H1 (cell line): ENCODE results near the gene PUSL1. TPM values are rescaled to one million over a fixed set of nuclear protein-coding genes. Genes with fewer than 3 reads are reported as not detected.
A peak's percentile ranks its signal among the peaks of the same experiment; 100 is the strongest.

Experiments
- CTCF ChIA-PET: fragments of 300-600 bp; sonication (Branson Sonifier 250); formaldehyde crosslinking; loops from one replicate; lab custom pipeline; 2021; ENCODE audit not compliant: partially characterized antibody; lab: Charles Lee
- POLR2A ChIA-PET: fragments of 300-600 bp; sonication (Branson Sonifier 250); formaldehyde crosslinking; loops from one replicate; lab custom pipeline; 2021; ENCODE audit warnings: inconsistent platforms; ENCODE audit not compliant: partially characterized antibody; lab: Charles Lee
- DNase-seq, 2 experiments: peaks; one replicate each; pipeline versions ENCODE4 v3.0.0 to v3.0.0-alpha.2; 2010 to 2022; ENCODE audit warnings: low spot score in 2 of 2, low read depth in 1 of 2, mixed read lengths in 1 of 2
- FAIRE-seq: peaks from 2 replicates; lab custom pipeline; 2011; peaks lifted over from hg19 to GRCh38; lab: Jason Lieb, UNC
- H2AFZ ChIP-seq: 2 replicates; pipeline ENCODE4 v1.8.1; 2012; ENCODE audit warnings: low read length, inconsistent platforms
- H2AK5ac ChIP-seq: 2 replicates; pipeline ENCODE4 v1.6.1; 2013; ENCODE audit warnings: low read depth, low read length
- H2BK120ac ChIP-seq: replicated peaks from 2 replicates; pipeline ENCODE3; 2013; ENCODE audit warnings: low read depth, low read length, inconsistent platforms
- H2BK12ac ChIP-seq: 2 replicates; pipeline ENCODE4 v1.6.1; 2013; ENCODE audit warnings: low read depth, low read length
- H2BK15ac ChIP-seq: 2 replicates; pipeline ENCODE4 v1.6.1; 2013; ENCODE audit warnings: low read length
- H2BK20ac ChIP-seq: 2 replicates; pipeline ENCODE4 v1.6.1; 2013; ENCODE audit warnings: low read length
- H2BK5ac ChIP-seq: 2 replicates; pipeline ENCODE4 v1.6.1; 2013; ENCODE audit warnings: low read depth, low read length
- H3K14ac ChIP-seq: 2 replicates; pipeline ENCODE4 v1.6.1; 2013; ENCODE audit warnings: inconsistent platforms; ENCODE audit not compliant: insufficient read length
- H3K18ac ChIP-seq: 2 replicates; pipeline ENCODE4 v1.6.1; 2013; ENCODE audit warnings: low read length; ENCODE audit errors: extremely low read depth
- H3K23ac ChIP-seq: 2 replicates; pipeline ENCODE4 v1.6.1; 2013; ENCODE audit warnings: inconsistent platforms; ENCODE audit not compliant: insufficient read length
- H3K23me2 ChIP-seq: 2 replicates; pipeline ENCODE4 v1.6.1; 2013; ENCODE audit warnings: low read depth, low read length
- H3K27ac ChIP-seq: 2 replicates; pipeline ENCODE4 v1.6.1; 2011; ENCODE audit warnings: low read depth, low read length, inconsistent platforms
- H3K27me3 ChIP-seq, 4 experiments: replicated peaks in 1 of 4; 1 replicate in 1 of 4; 2 replicates in 3 of 4; pipeline versions ENCODE4 v1.6.1 to v1.8.1; 2011 to 2013; ENCODE audit warnings: low read length in 3 of 4, mild to moderate bottlenecking in 3 of 4, inconsistent platforms in 2 of 4, mixed read lengths in 2 of 4, moderate library complexity in 1 of 4; ENCODE audit not compliant: control insufficient read depth in 3 of 4, insufficient read depth in 3 of 4; ENCODE audit errors: extremely low read depth in 1 of 4
- H3K36me3 ChIP-seq, 4 experiments: 2 replicates each; pipeline versions ENCODE4 v1.6.1 to v1.8.1; 2011 to 2013; ENCODE audit warnings: mild to moderate bottlenecking in 4 of 4, low read length in 3 of 4, moderate library complexity in 2 of 4, control low read depth in 1 of 4, inconsistent platforms in 1 of 4; ENCODE audit not compliant: insufficient read depth in 4 of 4, control insufficient read depth in 2 of 4
- H3K4ac ChIP-seq: replicated peaks from 2 replicates; pipeline ENCODE3; 2013; ENCODE audit warnings: low read length, low read depth, mixed read lengths, inconsistent platforms; ENCODE audit not compliant: insufficient read length
- H3K4me1 ChIP-seq, 4 experiments: replicated peaks in 1 of 4; 1 replicate in 1 of 4; 2 replicates in 3 of 4; pipeline versions ENCODE4 v1.6.1 to v1.8.1; 2011 to 2013; ENCODE audit warnings: low read length in 3 of 4, inconsistent platforms in 2 of 4, mixed read lengths in 1 of 4; ENCODE audit not compliant: insufficient read depth in 4 of 4, control insufficient read depth in 3 of 4
- H3K4me2 ChIP-seq, 2 experiments: 2 replicates each; pipeline versions ENCODE4 v1.6.1 to v1.8.1; 2011 to 2013; ENCODE audit warnings: low read depth in 2 of 2, low read length in 2 of 2, control low read depth in 1 of 2, inconsistent platforms in 1 of 2, mild to moderate bottlenecking in 1 of 2; ENCODE audit not compliant: insufficient read depth in 1 of 2
- H3K4me3 ChIP-seq, 4 experiments: fragments of 200-600, 300-600 bp in 1 of 4; sonication (generic), shearing (Covaris generic), sonication (Bioruptor Twin) in 1 of 4; 2 replicates each; pipeline versions ENCODE4 v1.5.1 to v1.8.1; 2011 to 2016; ENCODE audit warnings: low read length in 4 of 4, low read depth in 3 of 4, control low read depth in 2 of 4, inconsistent platforms in 2 of 4, mild to moderate bottlenecking in 2 of 4, mixed read lengths in 1 of 4, moderate library complexity in 1 of 4; ENCODE audit not compliant: insufficient read depth in 2 of 4; ENCODE audit errors: extremely low read depth in 1 of 4
- H3K56ac ChIP-seq: replicated peaks from 2 replicates; pipeline ENCODE3; 2013; ENCODE audit warnings: low read depth, mild to moderate bottlenecking, mixed read lengths, low read length, inconsistent platforms; ENCODE audit not compliant: insufficient read length
- H3K79me1 ChIP-seq: 2 replicates; pipeline ENCODE4 v1.6.1; 2013; ENCODE audit warnings: low read depth, low read length, control low read depth
- H3K79me2 ChIP-seq, 2 experiments: 2 replicates each; pipeline versions ENCODE4 v1.6.1 to v1.8.1; 2012 to 2013; ENCODE audit warnings: low read length in 2 of 2, mild to moderate bottlenecking in 2 of 2, inconsistent platforms in 1 of 2; ENCODE audit not compliant: insufficient read depth in 2 of 2, control insufficient read depth in 1 of 2
- H3K9ac ChIP-seq, 4 experiments: replicated peaks in 1 of 4; 1 replicate in 1 of 4; 2 replicates in 3 of 4; pipeline versions ENCODE4 v1.6.1 to v1.8.1; 2011 to 2013; ENCODE audit warnings: low read depth in 3 of 4, low read length in 3 of 4, control low read depth in 2 of 4, mild to moderate bottlenecking in 2 of 4, moderate library complexity in 2 of 4, inconsistent platforms in 1 of 4; ENCODE audit errors: extremely low read depth in 1 of 4
- H3K9me3 ChIP-seq, 2 experiments: 2 replicates each; pipeline versions ENCODE4 v1.6.1 to v1.8.1; 2012 to 2013; ENCODE audit warnings: mild to moderate bottlenecking in 2 of 2, moderate library complexity in 2 of 2, control low read depth in 1 of 2, inconsistent platforms in 1 of 2, low read depth in 1 of 2, low read length in 1 of 2, mixed read lengths in 1 of 2; ENCODE audit not compliant: insufficient read depth in 2 of 2
- H4K20me1 ChIP-seq, 2 experiments: replicated peaks in 1 of 2; 2 replicates each; pipeline versions ENCODE3 to v1.8.1; 2011 to 2013; ENCODE audit warnings: inconsistent platforms in 2 of 2, low read length in 2 of 2, mild to moderate bottlenecking in 1 of 2; ENCODE audit not compliant: insufficient read depth in 2 of 2, control insufficient read depth in 1 of 2
- H4K5ac ChIP-seq: 2 replicates; pipeline ENCODE4 v1.6.1; 2013; ENCODE audit warnings: low read length, low read depth, mixed read lengths, inconsistent platforms; ENCODE audit not compliant: insufficient read length
- H4K8ac ChIP-seq: 2 replicates; pipeline ENCODE4 v1.8.0; 2013; ENCODE audit warnings: mild to moderate bottlenecking, moderate library complexity, low read length, inconsistent platforms; ENCODE audit not compliant: insufficient read depth; ENCODE audit errors: extremely low read depth
- H4K91ac ChIP-seq: replicated peaks from 2 replicates; pipeline ENCODE3; 2013; ENCODE audit warnings: low read length, mixed read lengths, inconsistent platforms; ENCODE audit not compliant: insufficient read length
- BACH1 ChIP-seq: IDR thresholded peaks from 2 replicates; pipeline ENCODE4 v1.6.1; 2012; ENCODE audit warnings: low read length, improper control_type of control experiment
- CREB1 ChIP-seq: IDR thresholded peaks from 2 replicates; pipeline ENCODE4 v1.6.1; 2012; ENCODE audit warnings: inconsistent platforms
- EZH2 ChIP-seq: fragments of 200-600 bp; sonication (generic); IDR thresholded peaks from 2 replicates; pipeline ENCODE4 v1.7.1; 2012; ENCODE audit warnings: low read depth, mild to moderate bottlenecking, moderate library complexity, low read length, inconsistent platforms; ENCODE audit not compliant: severe bottlenecking
- HDAC6 ChIP-seq: IDR thresholded peaks from one replicate; pipeline ENCODE4 v1.7.1; 2012; ENCODE audit warnings: low read depth, mild to moderate bottlenecking, inconsistent platforms, low read length, moderate library complexity
- KDM4A ChIP-seq: IDR thresholded peaks from one replicate; pipeline ENCODE4 v1.7.1; 2012; ENCODE audit warnings: low read depth, mild to moderate bottlenecking, moderate library complexity, low read length, inconsistent platforms; ENCODE audit not compliant: severe bottlenecking
- SP4 ChIP-seq: IDR thresholded peaks from 2 replicates; pipeline ENCODE4 v1.6.1; 2012; ENCODE audit warnings: low read length, inconsistent platforms
- SUZ12 ChIP-seq: fragments of 200-600 bp; sonication (generic); IDR thresholded peaks from 2 replicates; pipeline ENCODE4 v1.6.1; 2012; ENCODE audit warnings: mild to moderate bottlenecking, inconsistent platforms, low read length, moderate library complexity, mixed read lengths
- WGBS, 2 experiments: shearing (Covaris generic) in 1 of 2; methylation state at CpG; one replicate each; pipeline versions ENCODE4 v1.1.6 to v1.1.7; 2013 to 2015; ENCODE audit warnings: low lambda C conversion rate in 2 of 2, mixed read lengths in 2 of 2, inconsistent platforms in 1 of 2, low coverage in 1 of 2, missing lambda C conversion rate in 1 of 2; ENCODE audit not compliant: insufficient replicate concordance in 2 of 2, insufficient coverage in 1 of 2, insufficient read length in 1 of 2; ENCODE audit errors: extremely low coverage in 1 of 2, missing lambda C conversion rate in 1 of 2; 5-methylcytosine and 5-hydroxymethylcytosine counted together
- polyA plus RNA-seq, 7 experiments: library from polyadenylated mRNA; depleted of rRNA in 3 of 7; stranded (reverse) in 5 of 7; unstranded in 2 of 7; fragments of >200 nt in 5 of 7; fragments of 200-250 nt in 2 of 7; gene quantifications; 1 replicate in 5 of 7; 2 replicates in 1 of 7; 4 replicates in 1 of 7; pipeline versions ENCODE4 v1.2.1 to v1.2.3, GENCODE V29; 2011 to 2013; ENCODE audit warnings: missing spikeins in 2 of 7, mixed read lengths in 2 of 7
- total RNA-seq: library from RNA; stranded (reverse); fragmentation: NEBNext Ultra II Directional; extraction: Animal tissue kit (Norgen Biotek cat#: 25700); gene quantifications from 2 replicates; pipeline ENCODE4 v1.2.1, GENCODE V29; 2021
- TF ChIP-seq, protein P1 (sequence below): IDR thresholded peaks from 2 replicates; pipeline ENCODE4 v1.6.1; 2012; ENCODE audit warnings: inconsistent platforms
- TF ChIP-seq, protein P2 (sequence below): IDR thresholded peaks from 2 replicates; pipeline ENCODE4 v1.6.1; 2011; ENCODE audit warnings: low read depth, mild to moderate bottlenecking, low read length; ENCODE audit not compliant: insufficient read depth

The PUSL1 gene
- total and polyA plus RNA-seq, 2 of the 8 experiments (the other 6 are each of a cell fraction or from before 2014, with no cell fraction given): 38.8 to 87.4 TPM

DNA sequence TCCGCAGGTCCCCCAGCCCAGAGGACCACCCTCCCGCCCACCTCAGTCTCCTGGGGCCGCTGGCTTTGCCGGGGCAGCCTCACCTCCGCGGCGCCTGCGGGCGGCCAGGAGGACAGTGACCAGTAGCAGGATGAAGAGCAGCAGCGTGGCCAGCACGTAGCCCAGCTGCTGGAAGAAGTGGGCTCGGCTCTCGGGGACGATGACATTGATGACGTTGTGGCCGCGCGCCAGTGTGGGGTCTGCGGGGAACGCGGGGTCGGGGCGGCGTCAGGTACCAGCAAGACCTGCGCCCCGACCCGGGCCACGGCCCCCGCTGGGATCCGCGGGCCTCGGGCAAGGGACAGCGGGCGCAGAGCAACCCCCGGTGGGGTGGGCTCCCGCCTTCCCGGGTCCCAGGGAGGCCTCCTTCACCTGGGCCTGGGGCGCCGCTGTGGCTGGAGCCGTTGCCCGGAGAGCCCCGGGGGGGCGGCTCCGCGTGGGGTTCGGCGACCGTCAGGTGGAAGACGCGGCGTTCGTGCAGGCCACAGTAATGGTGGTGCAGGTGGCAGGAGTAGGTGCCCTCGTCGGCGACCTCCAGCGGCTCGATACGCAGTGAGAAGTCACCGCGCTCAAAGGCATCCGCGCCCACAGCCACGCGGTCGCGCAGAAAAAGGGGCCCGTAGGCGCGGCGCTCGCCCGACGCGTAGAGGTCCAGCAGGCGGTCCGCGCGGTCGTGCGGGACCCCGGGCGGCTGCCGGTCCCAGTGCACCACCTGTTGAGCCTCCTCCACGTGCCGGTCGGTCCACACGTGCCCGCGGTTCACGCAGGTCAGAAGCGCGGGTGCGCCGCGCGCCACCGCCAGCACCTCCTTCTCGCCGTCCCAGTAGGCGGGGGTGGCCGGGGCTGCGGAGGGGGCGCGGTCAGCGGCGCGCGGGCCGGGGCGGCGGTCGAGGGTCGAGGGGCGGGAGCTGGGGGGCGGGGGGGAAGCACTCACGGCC is 46.2 kb downstream of the PUSL1 start:
- DNase-seq (peak in 1 of 2 experiments; percentile 69), FAIRE-seq (no peak)
- Histone ChIP-seq H3K36me3 (no peaks in the 10 kb centered on the region), H3K14ac (no peak overlapping the region), H3K9me3 (no peaks in the 10 kb centered on the region), H2BK120ac (no peak overlapping the region), H3K9ac (no peak overlapping the region), H4K20me1 (peaks cover 0 to 6% of the 10 kb centered on the region in 2 experiments), H3K27me3 (peaks cover 9 to 17% (median 14%) of the 10 kb centered on the region in 4 experiments), H3K4ac (peak overlapping the region; percentile 91), H4K91ac (peak overlapping the region; percentile 68), H2BK15ac (peak overlapping the region; percentile 88; the same call in 1 of the 2 replicates), H2BK20ac (no peak overlapping the region), H2AFZ (no peak overlapping the region), H3K4me3 (peak overlapping the region; percentile 23 to 61 (median 29)), H3K79me2 (no peaks in the 10 kb centered on the region), H3K23me2 (peaks cover 17% of the 10 kb centered on the region; the same call in 1 of the 2 replicates), H3K18ac (peak overlapping the region; percentile 52), H4K8ac (peak overlapping the region; percentile 7), H3K27ac (no peak overlapping the region), H3K23ac (no peak overlapping the region), H4K5ac (no peak overlapping the region), H2BK12ac (peak overlapping the region; percentile 39; the same call in 1 of the 2 replicates), H3K4me1 (peaks cover 2 to 48% (median 38%) of the 10 kb centered on the region in 4 experiments), H3K56ac (no peak overlapping the region), H3K79me1 (no peaks in the 10 kb centered on the region), H3K4me2 (peak overlapping the region; percentile 69 to 95), H2AK5ac (peak overlapping the region; percentile 65; the same call in 1 of the 2 replicates), H2BK5ac (peak overlapping the region; percentile 60; the same call in 1 of the 2 replicates)
- 9% methylated on average over 72 of the region's 116 CpGs; no CpG with 5 or more reads in 1 of the 2 experiments for WGBS, 2 experiments
- ChIA-PET CTCF (interaction anchor here (1.0 to 3.4 kb wide), 4 partner anchors 11 to 20 kb away, joined by 3 to 40 read pairs (median 4); partner anchors contain the start of gene AURKAIP1), POLR2A (interaction anchor here (0.8 to 5.1 kb wide), 10 partner anchors 9 to 83 kb away, joined by 3 to 80 read pairs (median 4); partner anchors contain the start of gene AURKAIP1)
- peak; percentile 76 for TF ChIP-seq EZH2
- TF ChIP-seq, protein P1, sequence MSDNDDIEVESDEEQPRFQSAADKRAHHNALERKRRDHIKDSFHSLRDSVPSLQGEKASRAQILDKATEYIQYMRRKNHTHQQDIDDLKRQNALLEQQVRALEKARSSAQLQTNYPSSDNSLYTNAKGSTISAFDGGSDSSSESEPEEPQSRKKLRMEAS: 0 out of 2 replicates have a peak, but pooled peaks have one; percentile 25
- TF ChIP-seq SUZ12: 0 out of 2 replicates have a peak, but pooled peaks have one; percentile 37
- TF ChIP-seq BACH1: peak; percentile 45; the same call in 1 of the 2 replicates
- no peak for TF ChIP-seq SP4
- peak; percentile 78 for TF ChIP-seq CREB1
- TF ChIP-seq KDM4A: peak; percentile 39
- TF ChIP-seq, protein P2, sequence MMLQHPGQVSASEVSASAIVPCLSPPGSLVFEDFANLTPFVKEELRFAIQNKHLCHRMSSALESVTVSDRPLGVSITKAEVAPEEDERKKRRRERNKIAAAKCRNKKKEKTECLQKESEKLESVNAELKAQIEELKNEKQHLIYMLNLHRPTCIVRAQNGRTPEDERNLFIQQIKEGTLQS: no peak
- TF ChIP-seq HDAC6: no peak
